ENCODE measurements around the gene TIMM17B.

The TIMM17B gene

GRCh38 chrX:48897625-48898306, at the start of gene TIMM17B, which contains the start of gene PQBP1:
TSS of gene TIMM17B (minus strand) at chrX:48897768. CDS start at chrX:48897749, 19 bp downstream.
TSS of gene PQBP1 (plus strand) at chrX:48897930. CDS start at chrX:48898510, 580 bp downstream.
- peak; percentile 98 for FAIRE-seq

GRCh38 chrX:48945517-48946348, 48.2 kb upstream of the TIMM17B start:
- peak; percentile 95 for FAIRE-seq

- FAIRE-seq, result no peak
Observed at GRCh38 chrX:48942895-48943294, 45.3 kb upstream of the TIMM17B start.

GRCh38 chrX:48940404-48940955, 42.9 kb upstream of the TIMM17B start:
- no peak for FAIRE-seq

- FAIRE-seq, result no peak
Observed at GRCh38 chrX:48939524-48940228, 42.1 kb upstream of the TIMM17B start.

GRCh38 chrX:48938721-48939425, 41.3 kb upstream of the TIMM17B start:
- FAIRE-seq, result no peak

- FAIRE-seq, result no peak
Observed at GRCh38 chrX:48937054-48937907, 39.7 kb upstream of the TIMM17B start.

GRCh38 chrX:48936429-48937053, 39.0 kb upstream of the TIMM17B start:
- no peak for FAIRE-seq

GRCh38 chrX:48935301-48935670, 37.7 kb upstream of the TIMM17B start:
- no peak for FAIRE-seq

GRCh38 chrX:48934581-48935300, 37.2 kb upstream of the TIMM17B start:
- FAIRE-seq, result no peak

GRCh38 chrX:48933757-48934156, 36.2 kb upstream of the TIMM17B start:
- FAIRE-seq, result no peak

- no peak for FAIRE-seq
Observed at GRCh38 chrX:48927736-48928382, 30.3 kb upstream of the TIMM17B start.

- no peak for FAIRE-seq
Observed at GRCh38 chrX:48927123-48927522, 29.6 kb upstream of the TIMM17B start.

GRCh38 chrX:48924270-48924669, 26.7 kb upstream of the TIMM17B start:
- FAIRE-seq, result no peak

GRCh38 chrX:48923771-48924170, 26.2 kb upstream of the TIMM17B start:
- FAIRE-seq, result no peak

GRCh38 chrX:48920718-48921104, 23.1 kb upstream of the TIMM17B start:
- FAIRE-seq, result no peak

GRCh38 chrX:48919947-48920717, 22.6 kb upstream of the TIMM17B start:
- FAIRE-seq, result peak; percentile 41

GRCh38 chrX:48919360-48919841, 21.8 kb upstream of the TIMM17B start:
- no peak for FAIRE-seq
